HepG2 (cell line): ENCODE measurements around the gene BRIP1. TPM values are rescaled to one million over a fixed set of nuclear protein-coding genes. Genes with fewer than 3 reads are reported as not detected.

Source experiments
- ATAC-seq: fragments of 200-7000 bp; cut with Tn5 transposase; 3 replicates; pipeline ENCODE4 v1.9.1; 2020; ENCODE audit warnings: mild to moderate bottlenecking, moderate library complexity
- BruUV-seq: library from RNA; stranded (reverse); fragments of 400-500 nt; replicated peaks from 2 replicates; lab custom pipeline; 2021; lab: Mats Ljungman, UMichigan
- CTCF ChIA-PET: fragments of 300-600 bp; formaldehyde crosslinking; extraction: SDS; loops from one replicate; lab custom pipeline; 2021; ENCODE audit warnings: low total read pairs, inconsistent platforms, low intra/inter-chr PET ratio; lab: Yijun Ruan, JAX
- POLR2A ChIA-PET: fragments of 350-600 bp; sonication (Branson Sonifier 250); formaldehyde crosslinking; loops from one replicate; lab custom pipeline; 2020; ENCODE audit warnings: antibody characterized with exemption, inconsistent platforms; lab: Yijun Ruan, JAX
- DNase-seq: peaks from one replicate; pipeline ENCODE4 v3.0.0-alpha.2; 2015; ENCODE audit warnings: low spot score
- FAIRE-seq: peaks from 3 replicates; lab custom pipeline; 2011; peaks lifted over from hg19 to GRCh38; lab: Jason Lieb, UNC
- H2AFZ ChIP-seq: one replicate; pipeline ENCODE4 v1.6.1; 2011; ENCODE audit warnings: low read length, inconsistent platforms
- H3K27ac ChIP-seq: fragments of 300-600 bp; 3 replicates; pipeline ENCODE4 v1.8.0; 2011; ENCODE audit warnings: mixed run types, mild to moderate bottlenecking, mixed read lengths, low read length, inconsistent platforms; ENCODE audit not compliant: insufficient read depth; ENCODE audit errors: extremely low read length
- H3K27me3 ChIP-seq, 2 experiments: fragments of 200-600 bp in 1 of 2; 2 replicates in 1 of 2; 3 replicates in 1 of 2; pipeline versions ENCODE4 v1.6.0 to v1.8.0; 2011; ENCODE audit warnings: low read length in 2 of 2, mild to moderate bottlenecking in 2 of 2, moderate library complexity in 2 of 2, inconsistent platforms in 1 of 2; ENCODE audit not compliant: insufficient read depth in 2 of 2, control insufficient read depth in 1 of 2
- H3K36me3 ChIP-seq, 2 experiments: fragments of 200-600 bp in 1 of 2; replicated peaks in 1 of 2; 2 replicates in 1 of 2; 3 replicates in 1 of 2; pipeline versions ENCODE4 v1.5.1 to v1.8.0; 2011; ENCODE audit warnings: low read length in 2 of 2, inconsistent platforms in 1 of 2; ENCODE audit not compliant: insufficient read depth in 2 of 2, control insufficient read depth in 1 of 2
- H3K4me1 ChIP-seq: 2 replicates; pipeline ENCODE4 v1.5.1; 2012; ENCODE audit warnings: low read length, inconsistent platforms; ENCODE audit not compliant: insufficient read depth
- H3K4me2 ChIP-seq: 2 replicates; pipeline ENCODE4 v1.6.0; 2011; ENCODE audit warnings: low read depth, low read length, inconsistent platforms
- H3K4me3 ChIP-seq, 3 experiments: fragments of 200-600 bp in 1 of 3; sonication (generic), shearing (Covaris generic) in 1 of 3; replicated peaks in 1 of 3; 2 replicates each; pipeline ENCODE4 v1.5.1; 2011 to 2016; ENCODE audit warnings: low read length in 3 of 3, inconsistent platforms in 2 of 3, low read depth in 2 of 3, mild to moderate bottlenecking in 2 of 3, control low read depth in 1 of 3, mixed read lengths in 1 of 3; ENCODE audit not compliant: insufficient read depth in 1 of 3
- H3K79me2 ChIP-seq: one replicate; pipeline ENCODE4 v1.6.1; 2011; ENCODE audit warnings: low read length, inconsistent platforms; ENCODE audit not compliant: insufficient read depth
- H3K9ac ChIP-seq: 2 replicates; pipeline ENCODE4 v1.6.0; 2011; ENCODE audit warnings: mild to moderate bottlenecking, low read depth, low read length, inconsistent platforms; ENCODE audit not compliant: insufficient read depth
- H3K9me3 ChIP-seq: 2 replicates; pipeline ENCODE4 v1.5.1; 2012; ENCODE audit warnings: mild to moderate bottlenecking, low read length
- H4K20me1 ChIP-seq: 2 replicates; pipeline ENCODE4 v1.6.0; 2011; ENCODE audit warnings: inconsistent platforms, mild to moderate bottlenecking, low read length, moderate library complexity; ENCODE audit not compliant: insufficient read depth
- ATM ChIP-seq: fragments of 450-650 bp; IDR thresholded peaks from 2 replicates; pipeline ENCODE4 v1.7.1; 2017; ENCODE audit warnings: mild to moderate bottlenecking, borderline replicate concordance
- CSRNP1 ChIP-seq: sonication (generic); formaldehyde crosslinking; IDR thresholded peaks from 2 replicates; pipeline ENCODE4 v1.8.1; 2023; ENCODE audit warnings: mild to moderate bottlenecking, missing genetic modification reagents
- EZH2 ChIP-seq: conservative IDR thresholded peaks from 2 replicates; pipeline ENCODE4 v1.6.1; 2012; ENCODE audit warnings: mild to moderate bottlenecking, low read depth, low read length, moderate library complexity
- HHEX ChIP-seq: IDR thresholded peaks from 2 replicates; pipeline ENCODE4 v1.6.1; 2016; ENCODE audit warnings: control low read depth
- MAF1 ChIP-seq: sonication (generic); formaldehyde crosslinking; IDR thresholded peaks from 2 replicates; pipeline ENCODE4 v1.5.0; 2020; ENCODE audit warnings: missing genetic modification reagents, borderline replicate concordance
- MXD1 ChIP-seq: sonication (generic); formaldehyde crosslinking; IDR thresholded peaks from 2 replicates; pipeline ENCODE4 v1.4.0; 2020; ENCODE audit warnings: mild to moderate bottlenecking, missing genetic modification reagents
- RARA ChIP-seq: IDR thresholded peaks from 2 replicates; pipeline ENCODE4 v1.6.1; 2016; ENCODE audit warnings: missing genetic modification reagents, missing compliant biosample characterization
- YEATS2 ChIP-seq: sonication (generic); formaldehyde crosslinking; IDR thresholded peaks from 2 replicates; pipeline ENCODE4 v1.4.0; 2020; ENCODE audit warnings: missing genetic modification reagents, borderline replicate concordance
- ZNF121 ChIP-seq: sonication (generic); formaldehyde crosslinking; IDR thresholded peaks from 2 replicates; pipeline ENCODE4 v1.5.0; 2020; ENCODE audit warnings: mild to moderate bottlenecking, missing genetic modification reagents
- ZNF225 ChIP-seq: sonication (generic); formaldehyde crosslinking; IDR thresholded peaks from 2 replicates; pipeline ENCODE4 v1.4.0; 2020; ENCODE audit warnings: mild to moderate bottlenecking, missing genetic modification reagents
- ZNF564 ChIP-seq: sonication (generic); formaldehyde crosslinking; IDR thresholded peaks from 2 replicates; pipeline ENCODE4 v1.8.1; 2023; ENCODE audit warnings: mild to moderate bottlenecking, missing genetic modification reagents
- ZNF670 ChIP-seq: sonication (generic); formaldehyde crosslinking; IDR thresholded peaks from 2 replicates; pipeline ENCODE4 v1.8.0; 2022; ENCODE audit warnings: mild to moderate bottlenecking, missing genetic modification reagents, borderline replicate concordance
- ZSCAN30 ChIP-seq: sonication (generic); formaldehyde crosslinking; IDR thresholded peaks from 2 replicates; pipeline ENCODE4 v1.5.0; 2020; ENCODE audit warnings: mild to moderate bottlenecking, missing genetic modification reagents
- WGBS: methylation state at CpG from one replicate; pipeline ENCODE4 v1.1.6; 2017; ENCODE audit warnings: low lambda C conversion rate; 5-methylcytosine and 5-hydroxymethylcytosine counted together
- in situ Hi-C: cut with HindIII; loops from 2 replicates; pipeline ENCODE4 v1.10.0; 2017; ENCODE audit warnings: low pct_unique_long_range_greater_than_20kb; ENCODE audit not compliant: extremely low pct_ligation_motif_present
- intact Hi-C: fragments of 100-400 bp; cut with micrococcal nuclease; formaldehyde crosslinking; loops from one replicate; pipeline ENCODE4 v1.10.0; 2022; ENCODE audit not compliant: unreplicated experiment
- polyA plus RNA-seq, 8 experiments: library from polyadenylated mRNA; depleted of rRNA in 3 of 8; stranded (reverse) in 7 of 8; unstranded in 1 of 8; fragments of >200 nt; fragmentation: Illumina TruSeq in 4 of 8; extraction: Trizol in 4 of 8; gene quantifications; 2 replicates each; pipeline versions ENCODE4 v1.2.1 to v1.2.3, GENCODE V29; 2011 to 2016; ENCODE audit warnings: low read depth in 4 of 8, missing spikeins in 1 of 8, mixed read lengths in 1 of 8; ENCODE audit not compliant: insufficient read depth in 1 of 8
- total RNA-seq, 5 experiments: library from RNA; depleted of rRNA; stranded (reverse); fragments of >200 nt; fragmentation: Illumina TruSeq; extraction: Trizol; gene quantifications; 2 replicates each; pipeline ENCODE4 v1.2.3, GENCODE V29; 2016; ENCODE audit warnings: low read depth in 1 of 5

BRIP1 gene
- total and polyA plus RNA-seq, 2 of the 13 experiments (the other 11 are each of a cell fraction or from before 2014, with no cell fraction given) = 3.8 to 27.7 TPM

- POLR2A ChIA-PET = no interaction called here
- H3K4me1 ChIP-seq = no peaks in the 10 kb centered on the region
- no peak for ATAC-seq
- BruUV-seq = no TSS peak
- no peak overlapping the region for H3K4me3 ChIP-seq
- intact Hi-C loops (no loop called here), in situ Hi-C loops (no loop called here)
- no peak for FAIRE-seq
- H3K27me3 ChIP-seq = no peaks in the 10 kb centered on the region
- WGBS = 94% methylated on average over 6 of the region's 6 CpGs
- peaks cover 6 to 24% of the 10 kb centered on the region in 2 experiments for H3K36me3 ChIP-seq
- H3K4me2 ChIP-seq = no peak overlapping the region
- no peak overlapping the region for H3K27ac ChIP-seq
- H3K79me2 ChIP-seq = no peaks in the 10 kb centered on the region
- TF ChIP-seq MAF1 (CRISPR knock-in tag) = no peak
- no peak for TF ChIP-seq ZNF564 (CRISPR knock-in tag)
- TF ChIP-seq, all 625 proteins: peak for 0
- H4K20me1 ChIP-seq = no peaks in the 10 kb centered on the region
- CTCF ChIA-PET = no interaction called here
- DNase-seq = no peak
- H3K9me3 ChIP-seq = no peaks in the 10 kb centered on the region
- H3K9ac ChIP-seq = no peak overlapping the region
- H2AFZ ChIP-seq = no peak overlapping the region
Measured at GRCh38 chr17:61743766-61744165, 119.6 kb downstream of the BRIP1 start.

GRCh38 chr17:61739002-61739401 lies 124.3 kb downstream of the BRIP1 start:
- no peak for ATAC-seq
- no TSS peak for BruUV-seq
- DNase-seq = no peak
- ChIA-PET CTCF (no interaction called here), POLR2A (no interaction called here)
- no peaks in the 10 kb centered on the region for H3K79me2 ChIP-seq
- TF ChIP-seq CSRNP1 (no peak), ZSCAN30 (CRISPR knock-in tag) (no peak), ZNF121 (CRISPR knock-in tag) (no peak), ATM (no peak), YEATS2 (CRISPR knock-in tag) (no peak), ZNF225 (no peak), HHEX (CRISPR knock-in tag) (no peak), MXD1 (no peak), EZH2 (no peak), RARA (CRISPR knock-in tag) (no peak), ZNF670 (CRISPR knock-in tag) (no peak)
- intact Hi-C loops (no loop called here), in situ Hi-C loops (no loop called here)
- H3K9ac ChIP-seq = no peak overlapping the region
- H3K4me3 ChIP-seq = no peak overlapping the region
- H2AFZ ChIP-seq = no peak overlapping the region
- H3K36me3 ChIP-seq = peaks cover 4 to 24% of the 10 kb centered on the region in 2 experiments
- no peaks in the 10 kb centered on the region for H3K27me3 ChIP-seq
- no peak overlapping the region for H3K27ac ChIP-seq
- H3K4me1 ChIP-seq = no peaks in the 10 kb centered on the region
- no peaks in the 10 kb centered on the region for H4K20me1 ChIP-seq
- no peak for FAIRE-seq
- no peak overlapping the region for H3K4me2 ChIP-seq
- H3K9me3 ChIP-seq = no peaks in the 10 kb centered on the region
